K562 (cell line): ENCODE results near the gene MYO3B. TPM values are rescaled to one million over a fixed set of nuclear protein-coding genes. Genes with fewer than 3 reads are reported as not detected.

Experiments
- ATAC-seq: fragments of 200-7000 bp; cut with Tn5 transposase; 3 replicates; pipeline ENCODE4 v1.9.1; 2020; ENCODE audit warnings: moderate library complexity
- BruUV-seq: library from RNA; stranded (reverse); fragments of 400-500 nt; replicated peaks from 2 replicates; lab custom pipeline; 2021; lab: Mats Ljungman, UMichigan
- CTCF ChIA-PET: fragments of 300-600 bp; formaldehyde crosslinking; extraction: SDS; loops from one replicate; lab custom pipeline; 2021; ENCODE audit warnings: low intra/inter-chr PET ratio; lab: Yijun Ruan, JAX
- POLR2A ChIA-PET: fragments of 300-600, 350-650 bp; sonication (Branson Sonifier 250); formaldehyde crosslinking; extraction: SDS; loops from one replicate; lab custom pipeline; 2021; ENCODE audit warnings: antibody characterized with exemption, inconsistent platforms; lab: Yijun Ruan, JAX
- DNase-seq, 4 experiments: peaks; one replicate each; pipeline versions ENCODE4 v3.0.0 to v3.0.0-alpha.2; 2011 to 2018; ENCODE audit warnings: low spot score in 3 of 4, mixed read lengths in 3 of 4; ENCODE audit errors: extremely low read depth in 1 of 4
- FAIRE-seq: peaks from 2 replicates; lab custom pipeline; 2011; peaks lifted over from hg19 to GRCh38; lab: Jason Lieb, UNC
- H2AFZ ChIP-seq: 2 replicates; pipeline ENCODE4 v1.6.0; 2011; ENCODE audit warnings: low read depth, low read length, control low read depth, inconsistent platforms
- H3K27ac ChIP-seq: fragments of 200-600 bp; 3 replicates; pipeline ENCODE4 v1.8.0; 2011; ENCODE audit warnings: low read depth, mild to moderate bottlenecking, control low read depth, inconsistent platforms, low read length, moderate library complexity, mixed read lengths; ENCODE audit errors: extremely low read depth
- H3K27me3 ChIP-seq, 2 experiments: fragments of 300-600 bp in 1 of 2; 2 replicates in 1 of 2; 3 replicates in 1 of 2; pipeline versions ENCODE4 v1.6.0 to v1.8.0; 2011; ENCODE audit warnings: inconsistent platforms in 2 of 2, low read length in 2 of 2, mild to moderate bottlenecking in 1 of 2, mixed read lengths in 1 of 2, moderate library complexity in 1 of 2; ENCODE audit not compliant: control insufficient read depth in 2 of 2, insufficient read depth in 2 of 2
- H3K36me3 ChIP-seq: fragments of 300-600 bp; 3 replicates; pipeline ENCODE4 v1.8.0; 2011; ENCODE audit warnings: mild to moderate bottlenecking, low read length, inconsistent platforms; ENCODE audit not compliant: control insufficient read depth, insufficient read depth
- H3K4me1 ChIP-seq, 2 experiments: fragments of 200-600 bp in 1 of 2; replicated peaks in 1 of 2; 2 replicates in 1 of 2; 3 replicates in 1 of 2; pipeline versions ENCODE4 v1.5.1 to v1.8.0; 2011; ENCODE audit warnings: inconsistent platforms in 2 of 2, low read length in 2 of 2, mild to moderate bottlenecking in 1 of 2, mixed read lengths in 1 of 2, moderate library complexity in 1 of 2; ENCODE audit not compliant: control insufficient read depth in 2 of 2, insufficient read depth in 2 of 2
- H3K4me2 ChIP-seq: 2 replicates; pipeline ENCODE4 v1.6.1; 2011; ENCODE audit warnings: low read length, control low read depth, inconsistent platforms, mixed read lengths; ENCODE audit not compliant: insufficient read depth
- H3K4me3 ChIP-seq: fragments of 200-600 bp; sonication (generic), shearing (Covaris generic); 2 replicates; pipeline ENCODE4 v1.5.1; 2016; ENCODE audit warnings: control low read depth, inconsistent platforms
- H3K79me2 ChIP-seq: fragments of 200-600 bp; 3 replicates; pipeline ENCODE4 v1.8.0; 2011; ENCODE audit warnings: low read length, inconsistent platforms; ENCODE audit not compliant: control insufficient read depth, insufficient read depth
- H3K9ac ChIP-seq, 2 experiments: 2 replicates each; pipeline versions ENCODE4 v1.6.0 to v1.6.1; 2011; ENCODE audit warnings: low read depth in 2 of 2, low read length in 2 of 2, control low read depth in 1 of 2, inconsistent platforms in 1 of 2, mild to moderate bottlenecking in 1 of 2, mixed read lengths in 1 of 2; ENCODE audit not compliant: insufficient read depth in 1 of 2
- H3K9me1 ChIP-seq: one replicate; pipeline ENCODE4 v1.6.0; 2011; ENCODE audit warnings: inconsistent platforms, mild to moderate bottlenecking, low read length, moderate library complexity; ENCODE audit not compliant: control insufficient read depth, insufficient read depth
- H3K9me3 ChIP-seq: replicated peaks from 2 replicates; pipeline ENCODE4 v1.5.1; 2011; ENCODE audit warnings: low read depth, low read length, inconsistent platforms; ENCODE audit not compliant: control insufficient read depth, insufficient read depth
- H4K20me1 ChIP-seq: replicated peaks from 2 replicates; pipeline ENCODE4 v1.6.1; 2011; ENCODE audit warnings: low read length, inconsistent platforms, mixed read lengths; ENCODE audit not compliant: control insufficient read depth, insufficient read depth
- CBX8 ChIP-seq: fragments of 200-600 bp; sonication (generic); IDR thresholded peaks from 2 replicates; pipeline ENCODE4 v1.6.1; 2012; ENCODE audit warnings: borderline replicate concordance, mixed run types, low read depth, mild to moderate bottlenecking, moderate library complexity, mixed read lengths, low read length, control low read depth, inconsistent platforms; ENCODE audit not compliant: poor library complexity, severe bottlenecking; ENCODE audit errors: extremely low read depth
- ELF1 ChIP-seq: fragments of 200-800 bp; sonication (Bioruptor generic); IDR thresholded peaks from 2 replicates; pipeline ENCODE4 v1.6.1; 2016; ENCODE audit warnings: missing genetic modification characterization, missing compliant biosample characterization
- ELF4 ChIP-seq: fragments of 450-650 bp; formaldehyde crosslinking; IDR thresholded peaks from 2 replicates; pipeline ENCODE4 v1.4.0; 2022; ENCODE audit warnings: missing genetic modification characterization
- KAT8 ChIP-seq: fragments of 450-650 bp; IDR thresholded peaks from 2 replicates; pipeline ENCODE4 v1.6.1; 2016; ENCODE audit warnings: low read depth, mild to moderate bottlenecking
- RBFOX2 ChIP-seq: fragments of 200-400 bp; formaldehyde crosslinking; IDR thresholded peaks from 2 replicates; pipeline ENCODE4 v1.6.1; 2017; ENCODE audit warnings: low read depth, mild to moderate bottlenecking, low read length, moderate library complexity
- RBM25 ChIP-seq: fragments of 200-400 bp; formaldehyde crosslinking; IDR thresholded peaks from 2 replicates; pipeline ENCODE4 v1.6.1; 2018; ENCODE audit warnings: low read length, low read depth, moderate library complexity; ENCODE audit not compliant: severe bottlenecking
- SIX5 ChIP-seq, 2 experiments: IDR thresholded peaks; 2 replicates each; pipeline ENCODE4 v1.6.1; 2011; ENCODE audit warnings: low read length in 2 of 2, borderline replicate concordance in 1 of 2, low read depth in 1 of 2, mild to moderate bottlenecking in 1 of 2, moderate library complexity in 1 of 2; ENCODE audit not compliant: insufficient read depth in 1 of 2
- ZBTB1 ChIP-seq: sonication (generic); formaldehyde crosslinking; IDR thresholded peaks from 2 replicates; pipeline ENCODE4 v1.8.1; 2023; ENCODE audit warnings: missing genetic modification reagents, low read depth, mild to moderate bottlenecking, borderline replicate concordance
- ZNF224 ChIP-seq: sonication (generic); formaldehyde crosslinking; IDR thresholded peaks from 2 replicates; pipeline ENCODE4 v1.8.0; 2022; ENCODE audit warnings: mild to moderate bottlenecking, missing genetic modification reagents
- ZNF436 ChIP-seq: fragments of 250-450, 450-650 bp; sonication (Bioruptor Pico); formaldehyde crosslinking; IDR thresholded peaks from 2 replicates; pipeline ENCODE4 v1.7.0; 2020; ENCODE audit warnings: mild to moderate bottlenecking
- ZNF589 ChIP-seq: fragments of 200-800 bp; sonication (Bioruptor generic); IDR thresholded peaks from 2 replicates; pipeline ENCODE4 v1.6.1; 2016; ENCODE audit warnings: low read depth, missing genetic modification characterization, missing compliant biosample characterization
- WGBS: fragments of 100-300 bp; shearing (Covaris generic); methylation state at CpG from one replicate; pipeline ENCODE4 v1.1.6; 2016; ENCODE audit warnings: low coverage, mixed read lengths; ENCODE audit not compliant: insufficient coverage; ENCODE audit errors: missing lambda C conversion rate; 5-methylcytosine and 5-hydroxymethylcytosine counted together
- in situ Hi-C: fragments of 300-500 bp; cut with MboI; formaldehyde crosslinking; loops from 4 replicates; pipeline ENCODE4 v1.15.0; 2018; ENCODE audit warnings: inconsistent platforms, mixed read lengths
- intact Hi-C: fragments of 100-400 bp; cut with micrococcal nuclease; formaldehyde crosslinking; loops from 2 replicates; pipeline ENCODE4 v1.14.2; 2022
- polyA plus RNA-seq, 8 experiments: library from polyadenylated mRNA; depleted of rRNA in 4 of 8; stranded (reverse) in 5 of 8; unstranded in 3 of 8; fragments of >200 nt; fragmentation: Nextera tagmentation in 2 of 8; fragmentation: Illumina TruSeq in 1 of 8; extraction: Ambion mirVana in 2 of 8; extraction: Trizol in 1 of 8; gene quantifications; 2 replicates each; pipeline versions ENCODE4 v1.2.1 to v1.2.3, GENCODE V29; 2011 to 2014; ENCODE audit warnings: inconsistent platforms in 1 of 8, missing spikeins in 1 of 8
- total RNA-seq, 7 experiments: library from RNA; depleted of rRNA in 6 of 7; stranded (reverse); fragments of >200 nt in 6 of 7; fragmentation: Illumina TruSeq in 2 of 7; extraction: Trizol in 2 of 7; gene quantifications; 2 replicates each; pipeline versions ENCODE4 v1.2.1 to v1.2.3, GENCODE V29; 2011 to 2021; ENCODE audit warnings: low replicate concordance in 1 of 7
- TF ChIP-seq, protein P1 (sequence below): fragments of 200-800 bp; sonication (Bioruptor generic); IDR thresholded peaks from 2 replicates; pipeline ENCODE4 v1.6.1; 2016; ENCODE audit warnings: missing genetic modification characterization, missing compliant biosample characterization

MYO3B gene
- total and polyA plus RNA-seq, 9 of the 15 experiments (the other 6 are each of a cell fraction or from before 2014, with no cell fraction given), result 2.7 to 6.5 (median 3.6) TPM

- ATAC-seq (peak; percentile 53; the same call in 2 of the 3 replicates), FAIRE-seq (no peak), DNase-seq (no peak)
- H2AFZ ChIP-seq, result peak overlapping the region; percentile 87
- no peaks in the 10 kb centered on the region for H3K36me3 ChIP-seq
- no TSS peak for BruUV-seq
- no peaks in the 10 kb centered on the region for H3K9me1 ChIP-seq
- H3K9ac ChIP-seq, result 0 out of 4 replicates have a peak overlapping the region, but pooled peaks of 1 of the 2 experiments have one; percentile 3
- H3K4me3 ChIP-seq, result no peak overlapping the region
- in situ Hi-C loops, result loop anchor here (10.0 kb wide), 1 partner anchor 385 kb away; no protein-coding TSS in a partner anchor
- no peak overlapping the region for H3K27ac ChIP-seq
- intact Hi-C loops, result no loop called here
- H3K9me3 ChIP-seq, result no peaks in the 10 kb centered on the region
- H3K27me3 ChIP-seq, result no peaks in the 10 kb centered on the region
- H3K4me2 ChIP-seq, result peak overlapping the region; percentile 38; the same call in 1 of the 2 replicates
- no peaks in the 10 kb centered on the region for H3K79me2 ChIP-seq
- H3K4me1 ChIP-seq, result peaks cover 0 to 8% of the 10 kb centered on the region in 2 experiments; a peak in 2 of 5 replicates
- 48% methylated on average over 2 of the region's 2 CpGs for WGBS
- ChIA-PET POLR2A (interaction anchor here (1.0 to 1.9 kb wide), 2 partner anchors 9 to 70 kb away, joined by 3 to 4 read pairs; no protein-coding TSS in a partner anchor), CTCF (interaction anchor here (0.6 kb wide), 1 partner anchor 913 kb away, joined by 3 read pairs; no protein-coding TSS in a partner anchor)
- H4K20me1 ChIP-seq, result no peaks in the 10 kb centered on the region
- no peak for TF ChIP-seq RBM25
- TF ChIP-seq RBFOX2, result no peak
- no peak for TF ChIP-seq ELF4 (CRISPR knock-in tag)
- no peak for TF ChIP-seq ELF1
- no peak for TF ChIP-seq ZBTB1 (CRISPR knock-in tag)
- TF ChIP-seq KAT8, result no peak
- TF ChIP-seq ZNF436, result no peak
- no peak for TF ChIP-seq SIX5 (IDR thresholded peaks at IDR 0.05; ENCODE audit: borderline replicate concordance in 1 of 2, insufficient read depth in 1 of 2, low read depth in 1 of 2, low read length in 2 of 2)
- TF ChIP-seq CBX8, result no peak
- TF ChIP-seq ZNF589 (CRISPR knock-in tag), result no peak
- no peak for TF ChIP-seq ZNF224 (CRISPR knock-in tag)
- TF ChIP-seq, protein P1, sequence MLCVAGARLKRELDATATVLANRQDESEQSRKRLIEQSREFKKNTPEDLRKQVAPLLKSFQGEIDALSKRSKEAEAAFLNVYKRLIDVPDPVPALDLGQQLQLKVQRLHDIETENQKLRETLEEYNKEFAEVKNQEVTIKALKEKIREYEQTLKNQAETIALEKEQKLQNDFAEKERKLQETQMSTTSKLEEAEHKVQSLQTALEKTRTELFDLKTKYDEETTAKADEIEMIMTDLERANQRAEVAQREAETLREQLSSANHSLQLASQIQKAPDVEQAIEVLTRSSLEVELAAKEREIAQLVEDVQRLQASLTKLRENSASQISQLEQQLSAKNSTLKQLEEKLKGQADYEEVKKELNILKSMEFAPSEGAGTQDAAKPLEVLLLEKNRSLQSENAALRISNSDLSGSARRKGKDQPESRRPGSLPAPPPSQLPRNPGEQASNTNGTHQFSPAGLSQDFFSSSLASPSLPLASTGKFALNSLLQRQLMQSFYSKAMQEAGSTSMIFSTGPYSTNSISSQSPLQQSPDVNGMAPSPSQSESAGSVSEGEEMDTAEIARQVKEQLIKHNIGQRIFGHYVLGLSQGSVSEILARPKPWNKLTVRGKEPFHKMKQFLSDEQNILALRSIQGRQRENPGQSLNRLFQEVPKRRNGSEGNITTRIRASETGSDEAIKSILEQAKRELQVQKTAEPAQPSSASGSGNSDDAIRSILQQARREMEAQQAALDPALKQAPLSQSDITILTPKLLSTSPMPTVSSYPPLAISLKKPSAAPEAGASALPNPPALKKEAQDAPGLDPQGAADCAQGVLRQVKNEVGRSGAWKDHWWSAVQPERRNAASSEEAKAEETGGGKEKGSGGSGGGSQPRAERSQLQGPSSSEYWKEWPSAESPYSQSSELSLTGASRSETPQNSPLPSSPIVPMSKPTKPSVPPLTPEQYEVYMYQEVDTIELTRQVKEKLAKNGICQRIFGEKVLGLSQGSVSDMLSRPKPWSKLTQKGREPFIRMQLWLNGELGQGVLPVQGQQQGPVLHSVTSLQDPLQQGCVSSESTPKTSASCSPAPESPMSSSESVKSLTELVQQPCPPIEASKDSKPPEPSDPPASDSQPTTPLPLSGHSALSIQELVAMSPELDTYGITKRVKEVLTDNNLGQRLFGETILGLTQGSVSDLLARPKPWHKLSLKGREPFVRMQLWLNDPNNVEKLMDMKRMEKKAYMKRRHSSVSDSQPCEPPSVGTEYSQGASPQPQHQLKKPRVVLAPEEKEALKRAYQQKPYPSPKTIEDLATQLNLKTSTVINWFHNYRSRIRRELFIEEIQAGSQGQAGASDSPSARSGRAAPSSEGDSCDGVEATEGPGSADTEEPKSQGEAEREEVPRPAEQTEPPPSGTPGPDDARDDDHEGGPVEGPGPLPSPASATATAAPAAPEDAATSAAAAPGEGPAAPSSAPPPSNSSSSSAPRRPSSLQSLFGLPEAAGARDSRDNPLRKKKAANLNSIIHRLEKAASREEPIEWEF (CRISPR knock-in tag), result peak; percentile 89; the same call in 1 of the 2 replicates
Measured at GRCh38 chr2:170229744-170230143, 51.8 kb downstream of the MYO3B start.
